Measurements from ENCODE around the gene CHST15. TPM values are rescaled to one million over a fixed set of nuclear protein-coding genes. Genes with fewer than 3 reads are reported as not detected.

CHST15 gene
- total RNA-seq, 1 donor from 2014 or later = 36.5 TPM

- no peak overlapping the region for H3K4me3 ChIP-seq
- no peak overlapping the region for H3K27ac ChIP-seq
- H3K27me3 ChIP-seq (ENCODE audit: low read depth) = no peaks in the 10 kb centered on the region
- intact Hi-C loops (cut with DNase I) = no loop called here
- no peaks in the 10 kb centered on the region for H3K36me3 ChIP-seq
- no peaks in the 10 kb centered on the region for H3K9me3 ChIP-seq
- ATAC-seq (peak in 1 of 2 donors; percentile 21), DNase-seq (no peak)
- peaks cover 14% of the 10 kb centered on the region for H3K4me1 ChIP-seq
- TF ChIP-seq CTCF (IDR thresholded peaks at IDR 0.05) = no peak
Observed at GRCh38 chr10:124129471-124129870, 36.1 kb upstream of the CHST15 start.

GRCh38 chr10:124128811-124129145, 35.4 kb upstream of the CHST15 start:
- intact Hi-C loops (cut with DNase I) = no loop called here
- Histone ChIP-seq H3K4me1 (peaks cover 14% of the 10 kb centered on the region), H3K27me3 (ENCODE audit: low read depth) (no peaks in the 10 kb centered on the region), H3K4me3 (no peak overlapping the region), H3K9me3 (no peaks in the 10 kb centered on the region), H3K27ac (no peak overlapping the region), H3K36me3 (no peaks in the 10 kb centered on the region)
- ATAC-seq (no peak), DNase-seq (no peak)
- no peak for TF ChIP-seq CTCF (IDR thresholded peaks at IDR 0.05)

GRCh38 chr10:124127965-124128810, 34.8 kb upstream of the CHST15 start:
- intact Hi-C loops (cut with DNase I) = no loop called here
- H3K4me3 ChIP-seq = no peak overlapping the region
- no peak for ATAC-seq
- no peak overlapping the region for H3K27ac ChIP-seq
- H3K27me3 ChIP-seq (ENCODE audit: low read depth) = no peaks in the 10 kb centered on the region
- no peak for TF ChIP-seq CTCF (IDR thresholded peaks at IDR 0.05)
- no peak for DNase-seq
- no peaks in the 10 kb centered on the region for H3K9me3 ChIP-seq
- H3K4me1 ChIP-seq = peaks cover 14% of the 10 kb centered on the region
- no peaks in the 10 kb centered on the region for H3K36me3 ChIP-seq

GRCh38 chr10:124127563-124127962, 34.2 kb upstream of the CHST15 start:
- H3K4me1 ChIP-seq = peaks cover 14% of the 10 kb centered on the region
- H3K9me3 ChIP-seq = no peaks in the 10 kb centered on the region
- H3K27me3 ChIP-seq (ENCODE audit: low read depth) = no peaks in the 10 kb centered on the region
- intact Hi-C loops (cut with DNase I) = no loop called here
- no peak overlapping the region for H3K4me3 ChIP-seq
- ATAC-seq (no peak), DNase-seq (no peak)
- H3K27ac ChIP-seq = no peak overlapping the region
- no peaks in the 10 kb centered on the region for H3K36me3 ChIP-seq
- no peak for TF ChIP-seq CTCF (IDR thresholded peaks at IDR 0.05)

- Histone ChIP-seq H3K4me3 (no peak overlapping the region), H3K27me3 (ENCODE audit: low read depth) (no peaks in the 10 kb centered on the region), H3K36me3 (no peaks in the 10 kb centered on the region), H3K27ac (no peak overlapping the region), H3K9me3 (no peaks in the 10 kb centered on the region), H3K4me1 (peaks cover 14% of the 10 kb centered on the region)
- no peak for DNase-seq
- TF ChIP-seq CTCF (IDR thresholded peaks at IDR 0.05) = no peak
- intact Hi-C loops (cut with DNase I) = no loop called here
- ATAC-seq = no peak
Observed at GRCh38 chr10:124126983-124127385, 33.6 kb upstream of the CHST15 start.
